ENCODE measurements around the gene TTN. TPM values are rescaled to one million over a fixed set of nuclear protein-coding genes. Genes with fewer than 3 reads are reported as not detected.

The TTN gene
- total and polyA plus RNA-seq, 4 donors: 0.01 to 3.0 (median 0.80) TPM

- DNase-seq (ENCODE audit: low spot score): no peak
- Histone ChIP-seq H3K4me3 (ENCODE audit: low read depth in 1 of 3, low read length in 3 of 3) (no peak overlapping the region), H3K9me3 (ENCODE audit: control insufficient read depth in 4 of 4, low read length in 3 of 4) (no peaks in the 10 kb centered on the region), H3K4me1 (ENCODE audit: control insufficient read depth in 4 of 4, insufficient read depth in 4 of 4, low read length in 3 of 4) (no peaks in the 10 kb centered on the region), H3K27ac (ENCODE audit: low read depth in 1 of 2, low read length in 2 of 2) (no peak overlapping the region), H3K36me3 (ENCODE audit: control insufficient read depth in 4 of 4, insufficient read depth in 3 of 4, low read depth in 1 of 4, low read length in 3 of 4) (no peaks in the 10 kb centered on the region), H3K27me3 (ENCODE audit: control insufficient read depth in 4 of 4, insufficient read depth in 4 of 4, low read length in 3 of 4) (peaks cover 0 to 3% (median 0%) of the 10 kb centered on the region in 4 donors), H3K9ac (ENCODE audit: low read depth in 1 of 2, low read length in 2 of 2) (no peak overlapping the region)
- TF ChIP-seq, protein P1, sequence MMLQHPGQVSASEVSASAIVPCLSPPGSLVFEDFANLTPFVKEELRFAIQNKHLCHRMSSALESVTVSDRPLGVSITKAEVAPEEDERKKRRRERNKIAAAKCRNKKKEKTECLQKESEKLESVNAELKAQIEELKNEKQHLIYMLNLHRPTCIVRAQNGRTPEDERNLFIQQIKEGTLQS (IDR thresholded peaks at IDR 0.05): no peak
- no peak for TF ChIP-seq YY1 (IDR thresholded peaks at IDR 0.05)
- TF ChIP-seq RAD21 (IDR thresholded peaks at IDR 0.05): no peak
- TF ChIP-seq SP1 (IDR thresholded peaks at IDR 0.05): no peak
- TF ChIP-seq CTCF (IDR thresholded peaks at IDR 0.05; ENCODE audit: low read depth, low read length, missing input control): no peak
- TF ChIP-seq JUND (IDR thresholded peaks at IDR 0.05): no peak
- no peak for TF ChIP-seq FOXA1 (IDR thresholded peaks at IDR 0.05)
These were observed 47.9 kb upstream of the TTN start for GRCh38 chr2:178855151-178855550.

GRCh38 chr2:178848335-178848734 is 41.1 kb upstream of the TTN start:
- H3K4me1 ChIP-seq (ENCODE audit: control insufficient read depth in 4 of 4, insufficient read depth in 4 of 4, low read length in 3 of 4): no peaks in the 10 kb centered on the region
- H3K9ac ChIP-seq (ENCODE audit: low read depth in 1 of 2, low read length in 2 of 2): no peak overlapping the region
- H3K4me3 ChIP-seq (ENCODE audit: low read depth in 1 of 3, low read length in 3 of 3): no peak overlapping the region
- H3K36me3 ChIP-seq (ENCODE audit: control insufficient read depth in 4 of 4, insufficient read depth in 3 of 4, low read depth in 1 of 4, low read length in 3 of 4): no peaks in the 10 kb centered on the region
- H3K27ac ChIP-seq (ENCODE audit: low read depth in 1 of 2, low read length in 2 of 2): no peak overlapping the region
- no peak for DNase-seq (ENCODE audit: low spot score)
- H3K9me3 ChIP-seq (ENCODE audit: control insufficient read depth in 4 of 4, low read length in 3 of 4): no peaks in the 10 kb centered on the region
- WGBS: 95% methylated on average over 5 of the region's 5 CpGs
- TF ChIP-seq CTCF (IDR thresholded peaks at IDR 0.05; ENCODE audit: low read depth, low read length, missing input control) (no peak), TAF1 (conservative IDR thresholded peaks at IDR 0.05) (no peak), YY1 (IDR thresholded peaks at IDR 0.05) (no peak)
- TF ChIP-seq, protein P1 (IDR thresholded peaks at IDR 0.05): no peak
- TF ChIP-seq, protein P2, sequence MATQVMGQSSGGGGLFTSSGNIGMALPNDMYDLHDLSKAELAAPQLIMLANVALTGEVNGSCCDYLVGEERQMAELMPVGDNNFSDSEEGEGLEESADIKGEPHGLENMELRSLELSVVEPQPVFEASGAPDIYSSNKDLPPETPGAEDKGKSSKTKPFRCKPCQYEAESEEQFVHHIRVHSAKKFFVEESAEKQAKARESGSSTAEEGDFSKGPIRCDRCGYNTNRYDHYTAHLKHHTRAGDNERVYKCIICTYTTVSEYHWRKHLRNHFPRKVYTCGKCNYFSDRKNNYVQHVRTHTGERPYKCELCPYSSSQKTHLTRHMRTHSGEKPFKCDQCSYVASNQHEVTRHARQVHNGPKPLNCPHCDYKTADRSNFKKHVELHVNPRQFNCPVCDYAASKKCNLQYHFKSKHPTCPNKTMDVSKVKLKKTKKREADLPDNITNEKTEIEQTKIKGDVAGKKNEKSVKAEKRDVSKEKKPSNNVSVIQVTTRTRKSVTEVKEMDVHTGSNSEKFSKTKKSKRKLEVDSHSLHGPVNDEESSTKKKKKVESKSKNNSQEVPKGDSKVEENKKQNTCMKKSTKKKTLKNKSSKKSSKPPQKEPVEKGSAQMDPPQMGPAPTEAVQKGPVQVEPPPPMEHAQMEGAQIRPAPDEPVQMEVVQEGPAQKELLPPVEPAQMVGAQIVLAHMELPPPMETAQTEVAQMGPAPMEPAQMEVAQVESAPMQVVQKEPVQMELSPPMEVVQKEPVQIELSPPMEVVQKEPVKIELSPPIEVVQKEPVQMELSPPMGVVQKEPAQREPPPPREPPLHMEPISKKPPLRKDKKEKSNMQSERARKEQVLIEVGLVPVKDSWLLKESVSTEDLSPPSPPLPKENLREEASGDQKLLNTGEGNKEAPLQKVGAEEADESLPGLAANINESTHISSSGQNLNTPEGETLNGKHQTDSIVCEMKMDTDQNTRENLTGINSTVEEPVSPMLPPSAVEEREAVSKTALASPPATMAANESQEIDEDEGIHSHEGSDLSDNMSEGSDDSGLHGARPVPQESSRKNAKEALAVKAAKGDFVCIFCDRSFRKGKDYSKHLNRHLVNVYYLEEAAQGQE (IDR thresholded peaks at IDR 0.05): no peak
- H3K27me3 ChIP-seq (ENCODE audit: control insufficient read depth in 4 of 4, insufficient read depth in 4 of 4, low read length in 3 of 4): no peaks in the 10 kb centered on the region

Data from liver (tissue), 9 donors.